Measurements from ENCODE around the gene GPSM1.

- no peak for TF ChIP-seq CEBPB (IDR thresholded peaks at IDR 0.05)
- no peak for TF ChIP-seq TAF1 (IDR thresholded peaks at IDR 0.05; ENCODE audit: low read depth)
- no peak for TF ChIP-seq REST (IDR thresholded peaks at IDR 0.05; ENCODE audit: low read depth)
- no peak for TF ChIP-seq CREB1 (IDR thresholded peaks at IDR 0.05; ENCODE audit: low read depth)
- no peak for TF ChIP-seq EP300 (IDR thresholded peaks at IDR 0.05; ENCODE audit: borderline replicate concordance)
- no peak for TF ChIP-seq TEAD4 (IDR thresholded peaks at IDR 0.05)
These were observed 20.3 kb downstream of the GPSM1 start for GRCh38 chr9:136347472-136348256.
